CD14-positive monocyte (primary cell): ENCODE results near the gene TIMP2. TPM values are rescaled to one million over a fixed set of nuclear protein-coding genes. Genes with fewer than 3 reads are reported as not detected.

Experiments used
- DNase-seq, 3 donors: peaks; one replicate each; pipeline ENCODE4 v3.0.0-alpha.2; 2011 to 2022
- H2AFZ ChIP-seq: 2 replicates; pipeline ENCODE4 v1.6.0; 2012; ENCODE audit warnings: mild to moderate bottlenecking, low read depth, low read length, inconsistent platforms; ENCODE audit not compliant: insufficient read depth, poor library complexity, severe bottlenecking
- H3K27ac ChIP-seq, 2 donors: 1 replicate in 1 of 2; 2 replicates in 1 of 2; pipeline ENCODE4 v1.5.1; 2012 to 2013; ENCODE audit warnings: low read length in 2 of 2, control low read depth in 1 of 2, inconsistent platforms in 1 of 2, low read depth in 1 of 2, mild to moderate bottlenecking in 1 of 2
- H3K27me3 ChIP-seq, 2 donors: one replicate each; pipeline versions ENCODE4 v1.6.0 to v1.6.1; 2011 to 2013; ENCODE audit warnings: low read length in 2 of 2; ENCODE audit not compliant: control insufficient read depth in 2 of 2, insufficient read depth in 2 of 2
- H3K36me3 ChIP-seq, 2 donors: replicated peaks in 1 of 2; 1 replicate in 1 of 2; 2 replicates in 1 of 2; pipeline versions ENCODE4 v1.5.1 to v1.6.1; 2012 to 2013; ENCODE audit warnings: low read length in 2 of 2, control low read depth in 1 of 2, inconsistent platforms in 1 of 2, mild to moderate bottlenecking in 1 of 2; ENCODE audit not compliant: insufficient read depth in 2 of 2, control insufficient read depth in 1 of 2
- H3K4me1 ChIP-seq, 2 donors: 1 replicate in 1 of 2; 2 replicates in 1 of 2; pipeline versions ENCODE4 v1.5.1 to v1.6.1; 2012 to 2013; ENCODE audit warnings: low read length in 2 of 2, control low read depth in 1 of 2, inconsistent platforms in 1 of 2, mild to moderate bottlenecking in 1 of 2, moderate library complexity in 1 of 2; ENCODE audit not compliant: insufficient read depth in 2 of 2, control insufficient read depth in 1 of 2
- H3K4me2 ChIP-seq: replicated peaks from 2 replicates; pipeline ENCODE3; 2012; ENCODE audit warnings: low read length, moderate library complexity, mild to moderate bottlenecking; ENCODE audit not compliant: poor library complexity, severe bottlenecking; ENCODE audit errors: extremely low read depth
- H3K4me3 ChIP-seq, 3 experiments: fragments of 200-600 bp in 1 of 3; sonication (generic) in 1 of 3; replicated peaks in 1 of 3; 1 replicate in 2 of 3; 2 replicates in 1 of 3; pipeline ENCODE4 v1.5.1; 2011 to 2013; ENCODE audit warnings: low read length in 3 of 3, mild to moderate bottlenecking in 3 of 3, control low read depth in 2 of 3, low read depth in 2 of 3, inconsistent platforms in 1 of 3, moderate library complexity in 1 of 3
- H3K79me2 ChIP-seq: 2 replicates; pipeline ENCODE4 v1.6.0; 2012; ENCODE audit warnings: mild to moderate bottlenecking, control low read depth, inconsistent platforms, low read length, moderate library complexity; ENCODE audit not compliant: insufficient read depth
- H3K9ac ChIP-seq: 2 replicates; pipeline ENCODE4 v1.6.0; 2017; ENCODE audit warnings: low read length, mild to moderate bottlenecking; ENCODE audit not compliant: insufficient read depth, poor library complexity, severe bottlenecking
- H3K9me3 ChIP-seq, 2 donors: replicated peaks in 1 of 2; 1 replicate in 1 of 2; 2 replicates in 1 of 2; pipeline versions ENCODE4 v1.5.1 to v1.6.1; 2012 to 2013; ENCODE audit warnings: low read length in 2 of 2, control low read depth in 1 of 2; ENCODE audit not compliant: control insufficient read depth in 1 of 2, insufficient read depth in 1 of 2
- H4K20me1 ChIP-seq: 2 replicates; pipeline ENCODE4 v1.6.0; 2012; ENCODE audit warnings: mild to moderate bottlenecking, low read length, control low read depth, moderate library complexity; ENCODE audit not compliant: insufficient read depth
- H3K27ac Mint-ChIP-seq, 7 donors: one replicate each; pipeline ENCODE4 v1.8.0; 2020; ENCODE audit warnings: mild to moderate bottlenecking in 7 of 7, mixed read lengths in 7 of 7, moderate library complexity in 6 of 7, inconsistent platforms in 2 of 7
- H3K27me3 Mint-ChIP-seq, 3 donors: one replicate each; pipeline ENCODE4 v1.8.0; 2021 to 2022; ENCODE audit warnings: low read depth in 3 of 3, mild to moderate bottlenecking in 3 of 3, mixed read lengths in 3 of 3, moderate library complexity in 3 of 3, inconsistent platforms in 1 of 3
- H3K36me3 Mint-ChIP-seq, 2 donors: one replicate each; pipeline ENCODE4 v1.8.0; 2020; ENCODE audit warnings: mixed read lengths in 2 of 2, inconsistent platforms in 1 of 2, mild to moderate bottlenecking in 1 of 2
- H3K4me1 Mint-ChIP-seq: one replicate; pipeline ENCODE4 v1.8.0; 2020; ENCODE audit warnings: mild to moderate bottlenecking, mixed read lengths
- H3K4me3 Mint-ChIP-seq, 2 donors: one replicate each; pipeline ENCODE4 v1.8.0; 2020; ENCODE audit warnings: mild to moderate bottlenecking in 2 of 2, mixed read lengths in 2 of 2, moderate library complexity in 1 of 2
- H3K9me3 Mint-ChIP-seq, 7 donors: one replicate each; pipeline ENCODE4 v1.8.0; 2020 to 2022; ENCODE audit warnings: mixed read lengths in 7 of 7, mild to moderate bottlenecking in 6 of 7, moderate library complexity in 6 of 7, inconsistent platforms in 2 of 7
- WGBS: methylation state at CpG from one replicate; pipeline ENCODE4 v1.1.5; 2013; ENCODE audit warnings: missing lambda C conversion rate; ENCODE audit not compliant: insufficient coverage; 5-methylcytosine and 5-hydroxymethylcytosine counted together
- intact Hi-C, 2 donors: fragments of 100-400 bp; cut with micrococcal nuclease; formaldehyde crosslinking; loops; one replicate each; pipeline versions ENCODE4 v1.15.0 to v1.15.1; 2023
- polyA plus RNA-seq, 3 donors: library from polyadenylated mRNA; depleted of rRNA in 1 of 3; unstranded in 2 of 3; stranded (reverse) in 1 of 3; fragments of 300-500 nt in 2 of 3; fragments of >200 nt in 1 of 3; fragmentation: Illumina TruSeq in 2 of 3; gene quantifications; 1 replicate in 2 of 3; 2 replicates in 1 of 3; pipeline ENCODE4 v1.2.3, GENCODE V29; 2012 to 2021
- TF ChIP-seq, protein P1 (sequence below): fragments of 200-600 bp; IDR thresholded peaks from one replicate; pipeline ENCODE4 v1.8.0; 2022; ENCODE audit warnings: antibody characterized with exemption, mild to moderate bottlenecking

TIMP2 gene
- polyA plus RNA-seq, 3 donors = 4.5 to 101 (median 6.4) TPM

DNA sequence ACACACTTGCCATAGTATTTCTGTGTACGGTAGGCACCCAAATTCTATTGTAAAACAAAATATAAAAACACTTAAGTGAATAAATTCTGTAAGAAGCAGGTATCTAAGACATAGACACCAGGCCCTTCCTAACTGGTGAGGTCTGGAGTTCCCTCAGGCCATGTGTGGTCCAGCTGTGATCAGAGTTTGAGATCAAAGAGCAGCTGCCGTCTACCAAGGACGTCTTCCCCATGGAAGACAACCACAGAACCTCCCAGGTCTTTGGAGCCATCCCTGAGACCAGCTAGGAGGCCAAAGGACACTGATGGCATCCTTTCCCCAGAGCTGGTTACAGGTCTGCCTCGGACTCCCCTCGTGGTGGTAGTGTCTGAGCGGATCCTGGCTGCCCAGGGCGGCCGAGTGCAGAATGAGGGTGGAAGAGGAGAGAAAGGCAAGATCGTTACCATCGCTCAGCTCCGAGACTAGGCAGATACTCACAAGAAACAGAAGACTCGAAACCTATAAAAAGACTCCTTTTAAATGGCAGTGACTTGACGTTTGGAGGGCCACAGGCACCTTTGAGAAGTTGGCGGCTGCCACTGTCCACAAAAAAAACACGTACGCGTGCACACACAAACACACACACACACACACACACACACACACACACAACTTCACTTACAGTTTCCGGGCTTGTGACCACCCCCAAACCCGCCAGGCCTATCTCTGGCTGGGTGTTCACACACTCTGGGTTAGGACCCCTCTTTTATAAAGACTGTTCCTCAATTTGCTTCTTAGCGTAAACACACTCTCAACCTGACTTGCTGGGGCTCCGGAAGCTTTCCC, 7.5 kb downstream of the TIMP2 start:
- peak overlapping the region; percentile 92 to 98 (median 95) for H3K27ac Mint-ChIP-seq
- peaks cover 0 to 2% (median 0%) of the 10 kb centered on the region in 7 donors for H3K9me3 Mint-ChIP-seq
- Histone ChIP-seq H3K4me2 (peak overlapping the region; percentile 79), H3K79me2 (peaks cover 98% of the 10 kb centered on the region), H3K4me3 (peak overlapping the region in 2 of 3 experiments; percentile 32 to 78), H3K9ac (peak overlapping the region; percentile 65), H3K4me1 (peaks cover 99 to 100% of the 10 kb centered on the region in 2 donors), H3K36me3 (peaks cover 0 to 21% of the 10 kb centered on the region in 2 donors), H4K20me1 (peaks cover 70% of the 10 kb centered on the region), H2AFZ (no peak overlapping the region), H3K27me3 (no peaks in the 10 kb centered on the region), H3K9me3 (no peaks in the 10 kb centered on the region), H3K27ac (peak overlapping the region; percentile 82 to 98)
- no peaks in the 10 kb centered on the region for H3K27me3 Mint-ChIP-seq
- H3K4me3 Mint-ChIP-seq = peak overlapping the region; percentile 75 to 88
- peaks cover 25 to 40% of the 10 kb centered on the region in 2 donors for H3K36me3 Mint-ChIP-seq
- 23% methylated on average over 9 of the region's 21 CpGs for WGBS
- intact Hi-C loops = loop anchor here (5.0 to 10.0 kb wide), 3 partner anchors 35 to 173 kb away; partner anchors contain the start of gene USP36 (in 1 of the 2)
- DNase-seq = peak in 1 of 3 donors; percentile 29
- H3K4me1 Mint-ChIP-seq = peaks cover 91% of the 10 kb centered on the region
- TF ChIP-seq, protein P1, sequence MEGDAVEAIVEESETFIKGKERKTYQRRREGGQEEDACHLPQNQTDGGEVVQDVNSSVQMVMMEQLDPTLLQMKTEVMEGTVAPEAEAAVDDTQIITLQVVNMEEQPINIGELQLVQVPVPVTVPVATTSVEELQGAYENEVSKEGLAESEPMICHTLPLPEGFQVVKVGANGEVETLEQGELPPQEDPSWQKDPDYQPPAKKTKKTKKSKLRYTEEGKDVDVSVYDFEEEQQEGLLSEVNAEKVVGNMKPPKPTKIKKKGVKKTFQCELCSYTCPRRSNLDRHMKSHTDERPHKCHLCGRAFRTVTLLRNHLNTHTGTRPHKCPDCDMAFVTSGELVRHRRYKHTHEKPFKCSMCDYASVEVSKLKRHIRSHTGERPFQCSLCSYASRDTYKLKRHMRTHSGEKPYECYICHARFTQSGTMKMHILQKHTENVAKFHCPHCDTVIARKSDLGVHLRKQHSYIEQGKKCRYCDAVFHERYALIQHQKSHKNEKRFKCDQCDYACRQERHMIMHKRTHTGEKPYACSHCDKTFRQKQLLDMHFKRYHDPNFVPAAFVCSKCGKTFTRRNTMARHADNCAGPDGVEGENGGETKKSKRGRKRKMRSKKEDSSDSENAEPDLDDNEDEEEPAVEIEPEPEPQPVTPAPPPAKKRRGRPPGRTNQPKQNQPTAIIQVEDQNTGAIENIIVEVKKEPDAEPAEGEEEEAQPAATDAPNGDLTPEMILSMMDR = no peak

DNA sequence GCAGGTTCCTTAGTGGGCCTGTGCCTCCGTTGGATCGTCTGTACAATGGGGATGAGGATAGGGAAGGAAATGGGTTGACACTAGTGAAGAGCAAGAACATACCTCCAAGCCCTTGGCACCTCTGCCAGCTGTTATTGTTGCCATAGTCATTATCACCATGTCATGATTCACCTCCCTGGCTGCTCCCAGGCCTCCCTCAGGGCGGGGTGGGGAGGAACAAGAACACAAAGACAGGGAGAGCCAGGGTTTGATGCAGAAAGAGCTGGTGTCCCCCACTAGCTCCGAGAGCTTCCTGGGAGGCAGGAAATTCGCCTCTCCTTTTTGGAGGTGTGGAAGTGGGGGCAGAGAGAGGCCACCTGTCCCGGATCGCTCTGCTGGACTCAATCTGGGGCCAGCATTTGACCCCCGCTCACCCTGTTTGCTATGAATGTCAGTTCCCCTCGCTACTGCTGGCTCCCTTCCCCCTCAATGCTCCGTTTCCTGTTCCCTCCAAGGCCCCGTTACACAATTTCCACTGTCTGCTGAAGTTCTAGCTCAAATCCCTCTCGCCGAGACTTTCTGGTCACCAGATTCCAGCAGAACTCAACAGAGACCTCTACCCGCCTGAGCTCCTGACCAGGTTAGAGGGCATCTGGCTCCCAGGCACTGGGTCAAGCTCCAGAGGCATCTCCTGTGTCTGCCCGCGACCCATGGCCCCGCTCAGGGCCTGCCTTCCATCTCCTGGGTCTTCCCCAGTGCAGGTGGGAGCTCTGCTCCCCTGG, 9.1 kb downstream of the TIMP2 start:
- Histone ChIP-seq H3K4me2 (peak overlapping the region; percentile 97), H3K27ac (peak overlapping the region; percentile 98 to 99), H3K9me3 (no peaks in the 10 kb centered on the region), H4K20me1 (peaks cover 58% of the 10 kb centered on the region), H3K79me2 (peaks cover 97% of the 10 kb centered on the region), H3K27me3 (no peaks in the 10 kb centered on the region), H3K9ac (peak overlapping the region; percentile 86), H3K4me3 (peak overlapping the region; percentile 30 to 78 (median 50)), H2AFZ (peak overlapping the region; percentile 23), H3K4me1 (peaks cover 99 to 100% of the 10 kb centered on the region in 2 donors), H3K36me3 (peaks cover 0 to 9% of the 10 kb centered on the region in 2 donors)
- peak; percentile 84 to 89 (median 84) for DNase-seq
- TF ChIP-seq, protein P1 = no peak
- intact Hi-C loops = loop anchor here (2.0 to 10.0 kb wide), 4 partner anchors 25 to 171 kb away; partner anchors contain the start of gene USP36 (in 1 of the 2)
- Mint-ChIP-seq H3K4me1 (peaks cover 89% of the 10 kb centered on the region), H3K27me3 (no peaks in the 10 kb centered on the region), H3K36me3 (peaks cover 19 to 37% of the 10 kb centered on the region in 2 donors), H3K4me3 (peak overlapping the region; percentile 82 to 92), H3K27ac (peak overlapping the region; percentile 96 to 99 (median 98)), H3K9me3 (peaks cover 0 to 2% (median 0%) of the 10 kb centered on the region in 7 donors)
- WGBS = 3% methylated on average over 13 of the region's 17 CpGs
